SK-N-SH treated with all-trans-retinoic acid at 6 μM for 48 hours (cell line): Measurements from ENCODE around the gene LYST.

Source experiments
- ATAC-seq: fragments of 200-7000 bp; cut with Tn5 transposase; 3 replicates; pipeline ENCODE4 v1.9.1; 2020; ENCODE audit warnings: mild to moderate bottlenecking, moderate library complexity
- ARNTL ChIP-seq: fragments of 450-650 bp; formaldehyde crosslinking; IDR thresholded peaks from 2 replicates; pipeline ENCODE4 v1.5.0; 2020; ENCODE audit warnings: low read depth, mild to moderate bottlenecking, moderate library complexity, borderline replicate concordance
- BACH2 ChIP-seq: fragments of 250-450 bp; sonication (Bioruptor Pico); IDR thresholded peaks from 2 replicates; pipeline ENCODE4 v1.9.0; 2021; ENCODE audit warnings: mild to moderate bottlenecking, borderline replicate concordance
- CREB5 ChIP-seq: fragments of 250-450 bp; sonication (Bioruptor Pico); IDR thresholded peaks from 2 replicates; pipeline ENCODE4 v1.5.1; 2020; ENCODE audit warnings: low read depth, mild to moderate bottlenecking, moderate library complexity
- CSDC2 ChIP-seq: fragments of 250-450 bp; sonication (Bioruptor Pico); IDR thresholded peaks from 2 replicates; pipeline ENCODE4 v1.5.0; 2020; ENCODE audit warnings: mild to moderate bottlenecking, moderate library complexity
- CSRNP3 ChIP-seq: fragments of 250-450 bp; sonication (Bioruptor Pico); IDR thresholded peaks from 2 replicates; pipeline ENCODE4 v1.5.1; 2021; ENCODE audit warnings: mild to moderate bottlenecking, moderate library complexity
- ESRRG ChIP-seq: fragments of 250-450 bp; sonication (Bioruptor Pico); IDR thresholded peaks from 2 replicates; pipeline ENCODE4 v1.6.1; 2021; ENCODE audit warnings: mild to moderate bottlenecking
- GLIS3 ChIP-seq: fragments of 250-450 bp; sonication (Bioruptor Pico); IDR thresholded peaks from 2 replicates; pipeline ENCODE4 v1.5.0; 2020; ENCODE audit warnings: mild to moderate bottlenecking, moderate library complexity
- ISL1 ChIP-seq: fragments of 250-450 bp; sonication (Bioruptor Pico); IDR thresholded peaks from 2 replicates; pipeline ENCODE4 v2.1.2; 2022; ENCODE audit warnings: mild to moderate bottlenecking, moderate library complexity
- OSR1 ChIP-seq: fragments of 250-450 bp; sonication (Bioruptor Pico); IDR thresholded peaks from 2 replicates; pipeline ENCODE4 v1.8.0; 2022; ENCODE audit warnings: moderate library complexity, mild to moderate bottlenecking, inconsistent platforms
- PATZ1 ChIP-seq: fragments of 250-450 bp; sonication (Bioruptor Pico); IDR thresholded peaks from 2 replicates; pipeline ENCODE4 v1.8.0; 2020; ENCODE audit warnings: mild to moderate bottlenecking, moderate library complexity, borderline replicate concordance
- POU6F1 ChIP-seq: fragments of 250-450 bp; sonication (Bioruptor Pico); IDR thresholded peaks from 2 replicates; pipeline ENCODE4 v1.8.0; 2021; ENCODE audit warnings: low read depth, mild to moderate bottlenecking, moderate library complexity, borderline replicate concordance
- PPARA ChIP-seq: fragments of 250-450 bp; sonication (Bioruptor Pico); IDR thresholded peaks from 2 replicates; pipeline ENCODE4 v1.5.0; 2020; ENCODE audit warnings: mild to moderate bottlenecking, borderline replicate concordance
- RARB ChIP-seq: fragments of 250-450 bp; sonication (Bioruptor Pico); IDR thresholded peaks from 2 replicates; pipeline ENCODE4 v1.8.0; 2021; ENCODE audit warnings: mild to moderate bottlenecking, moderate library complexity
- SNAI2 ChIP-seq: fragments of 250-450 bp; sonication (Bioruptor Pico); IDR thresholded peaks from 2 replicates; pipeline ENCODE4 v1.5.0; 2020; ENCODE audit warnings: mild to moderate bottlenecking, moderate library complexity
- TCF4 ChIP-seq: fragments of 250-450 bp; sonication (Bioruptor Pico); IDR thresholded peaks from 2 replicates; pipeline ENCODE4 v1.8.0; 2021; ENCODE audit warnings: mild to moderate bottlenecking, moderate library complexity, borderline replicate concordance
- TOX ChIP-seq: fragments of 250-450 bp; sonication (Bioruptor Pico); IDR thresholded peaks from 2 replicates; pipeline ENCODE4 v1.8.0; 2021; ENCODE audit warnings: mild to moderate bottlenecking, moderate library complexity, borderline replicate concordance
- TSHZ2 ChIP-seq: fragments of 250-450 bp; sonication (Bioruptor Pico); IDR thresholded peaks from 2 replicates; pipeline ENCODE4 v1.5.0; 2020; ENCODE audit warnings: mild to moderate bottlenecking, moderate library complexity
- ZC3H10 ChIP-seq: fragments of 250-450 bp; sonication (Bioruptor Pico); IDR thresholded peaks from 2 replicates; pipeline ENCODE4 v1.5.1; 2021; ENCODE audit warnings: mild to moderate bottlenecking, moderate library complexity
- ZFP3 ChIP-seq: fragments of 250-450 bp; sonication (Bioruptor Pico); IDR thresholded peaks from 2 replicates; pipeline ENCODE4 v1.5.0; 2020; ENCODE audit warnings: mild to moderate bottlenecking, moderate library complexity
- ZFP30 ChIP-seq: fragments of 450-650 bp; formaldehyde crosslinking; IDR thresholded peaks from 2 replicates; pipeline ENCODE4 v1.5.0; 2022; ENCODE audit warnings: mild to moderate bottlenecking, moderate library complexity
- ZNF565 ChIP-seq: fragments of 450-650 bp; formaldehyde crosslinking; conservative IDR thresholded peaks from 2 replicates; pipeline ENCODE4 v1.5.0; 2020; ENCODE audit warnings: low read depth, mild to moderate bottlenecking, moderate library complexity
- ZNF70 ChIP-seq: fragments of 450-650 bp; formaldehyde crosslinking; IDR thresholded peaks from 2 replicates; pipeline ENCODE4 v1.5.0; 2020; ENCODE audit warnings: mild to moderate bottlenecking, moderate library complexity
- ZNF8 ChIP-seq: fragments of 450-650 bp; formaldehyde crosslinking; IDR thresholded peaks from 2 replicates; pipeline ENCODE4 v1.5.0; 2020; ENCODE audit warnings: mild to moderate bottlenecking, moderate library complexity

Gene LYST

GRCh38 chr1:235859789-235860188 is 6.9 kb downstream of the LYST start:
- no peak for ATAC-seq
- TF ChIP-seq ZNF8 (no peak), PATZ1 (CRISPR knock-in tag) (no peak), OSR1 (CRISPR knock-in tag) (no peak), CSRNP3 (CRISPR knock-in tag) (no peak), ZNF70 (CRISPR knock-in tag) (no peak), POU6F1 (CRISPR knock-in tag) (no peak), ARNTL (no peak), ISL1 (CRISPR knock-in tag) (no peak), TOX (CRISPR knock-in tag) (no peak), PPARA (no peak), BACH2 (CRISPR knock-in tag) (no peak), CREB5 (CRISPR knock-in tag) (no peak), ZC3H10 (no peak), SNAI2 (CRISPR knock-in tag) (no peak), TCF4 (CRISPR knock-in tag) (no peak), RARB (CRISPR knock-in tag) (no peak), CSDC2 (CRISPR knock-in tag) (no peak), ZFP3 (CRISPR knock-in tag) (no peak)

- ATAC-seq: no peak
- no peak for TF ChIP-seq SNAI2 (CRISPR knock-in tag)
- TF ChIP-seq BACH2 (CRISPR knock-in tag): no peak
- TF ChIP-seq ISL1 (CRISPR knock-in tag): no peak
- TF ChIP-seq PPARA: no peak
- TF ChIP-seq TOX (CRISPR knock-in tag): no peak
- no peak for TF ChIP-seq ARNTL
- TF ChIP-seq ESRRG (CRISPR knock-in tag): no peak
- no peak for TF ChIP-seq TSHZ2
- TF ChIP-seq CREB5 (CRISPR knock-in tag): no peak
- TF ChIP-seq POU6F1 (CRISPR knock-in tag): no peak
- no peak for TF ChIP-seq ZFP30
- TF ChIP-seq CSRNP3 (CRISPR knock-in tag): no peak
- TF ChIP-seq ZNF565 (CRISPR knock-in tag): no peak
- TF ChIP-seq PATZ1 (CRISPR knock-in tag): no peak
- TF ChIP-seq OSR1 (CRISPR knock-in tag): no peak
- TF ChIP-seq ZNF8: no peak
- TF ChIP-seq ZC3H10: no peak
- TF ChIP-seq GLIS3 (CRISPR knock-in tag): no peak
- TF ChIP-seq, all 23 proteins: peak for 0
Observed at GRCh38 chr1:235858766-235859165, 7.9 kb downstream of the LYST start.
